ENCODE measurements around the gene MRPL20. TPM values are rescaled to one million over a fixed set of nuclear protein-coding genes. Genes with fewer than 3 reads are reported as not detected.

Gene MRPL20
- total RNA-seq, 1 donor from 2014 or later, result 86.9 TPM

DNA sequence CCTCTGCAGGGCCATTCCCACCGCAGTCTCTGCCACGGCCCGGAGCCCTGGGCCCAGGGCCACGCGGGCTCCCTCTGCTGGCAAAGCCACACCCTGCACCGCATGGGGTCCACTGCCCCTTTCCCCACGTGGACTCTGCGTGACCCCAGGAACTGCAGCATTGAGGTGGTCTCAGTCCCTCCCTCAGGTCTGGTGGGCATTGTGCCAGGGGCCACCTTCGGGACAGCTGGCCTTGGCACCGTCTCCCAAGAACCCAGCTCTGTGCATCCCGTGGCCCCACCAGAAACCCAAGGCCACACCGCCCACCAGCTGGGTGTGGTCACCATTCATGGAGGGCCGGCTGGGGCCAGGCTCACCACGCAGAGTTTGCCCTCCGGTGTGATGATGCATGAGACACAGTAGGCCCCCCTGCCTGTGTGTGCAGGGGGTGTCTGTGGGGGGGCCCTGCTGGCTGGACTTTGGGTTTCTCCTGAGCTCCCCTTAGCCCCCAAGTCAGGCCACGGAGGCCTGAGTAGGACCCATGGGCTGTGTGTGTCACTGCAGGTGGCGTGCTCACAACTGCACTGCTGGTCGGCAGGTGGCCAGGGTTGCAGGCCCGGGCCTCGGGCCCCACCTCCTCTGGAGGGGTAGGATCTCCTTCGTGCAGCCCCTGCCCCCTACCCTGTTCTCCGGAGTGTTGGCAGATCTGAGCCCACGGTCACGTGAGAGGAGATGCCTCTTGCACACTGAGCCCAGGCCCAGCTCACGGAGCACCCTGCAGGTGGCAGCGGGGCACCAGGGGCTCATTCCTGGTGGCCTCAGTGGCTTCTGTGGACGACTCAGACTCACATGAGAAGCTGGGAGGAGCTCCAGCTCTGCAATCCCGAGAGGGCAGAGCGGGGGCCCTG is 34.2 kb upstream of the MRPL20 start:
- H3K27ac Mint-ChIP-seq (ENCODE audit: unreplicated experiment), result no peak overlapping the region
- no peak for DNase-seq (ENCODE audit: extremely low spot score, unreplicated experiment)
- no peak overlapping the region for H3K4me3 Mint-ChIP-seq (ENCODE audit: unreplicated experiment)
- no peaks in the 10 kb centered on the region for H3K36me3 Mint-ChIP-seq (ENCODE audit: unreplicated experiment)
- TF ChIP-seq, protein P1, sequence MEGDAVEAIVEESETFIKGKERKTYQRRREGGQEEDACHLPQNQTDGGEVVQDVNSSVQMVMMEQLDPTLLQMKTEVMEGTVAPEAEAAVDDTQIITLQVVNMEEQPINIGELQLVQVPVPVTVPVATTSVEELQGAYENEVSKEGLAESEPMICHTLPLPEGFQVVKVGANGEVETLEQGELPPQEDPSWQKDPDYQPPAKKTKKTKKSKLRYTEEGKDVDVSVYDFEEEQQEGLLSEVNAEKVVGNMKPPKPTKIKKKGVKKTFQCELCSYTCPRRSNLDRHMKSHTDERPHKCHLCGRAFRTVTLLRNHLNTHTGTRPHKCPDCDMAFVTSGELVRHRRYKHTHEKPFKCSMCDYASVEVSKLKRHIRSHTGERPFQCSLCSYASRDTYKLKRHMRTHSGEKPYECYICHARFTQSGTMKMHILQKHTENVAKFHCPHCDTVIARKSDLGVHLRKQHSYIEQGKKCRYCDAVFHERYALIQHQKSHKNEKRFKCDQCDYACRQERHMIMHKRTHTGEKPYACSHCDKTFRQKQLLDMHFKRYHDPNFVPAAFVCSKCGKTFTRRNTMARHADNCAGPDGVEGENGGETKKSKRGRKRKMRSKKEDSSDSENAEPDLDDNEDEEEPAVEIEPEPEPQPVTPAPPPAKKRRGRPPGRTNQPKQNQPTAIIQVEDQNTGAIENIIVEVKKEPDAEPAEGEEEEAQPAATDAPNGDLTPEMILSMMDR (IDR thresholded peaks at IDR 0.05), result peak; percentile 70
- no peaks in the 10 kb centered on the region for H3K27me3 Mint-ChIP-seq (ENCODE audit: unreplicated experiment)
- peaks cover 9% of the 10 kb centered on the region for H3K4me1 Mint-ChIP-seq (ENCODE audit: unreplicated experiment)
- H3K9me3 Mint-ChIP-seq (ENCODE audit: unreplicated experiment), result no peaks in the 10 kb centered on the region

DNA sequence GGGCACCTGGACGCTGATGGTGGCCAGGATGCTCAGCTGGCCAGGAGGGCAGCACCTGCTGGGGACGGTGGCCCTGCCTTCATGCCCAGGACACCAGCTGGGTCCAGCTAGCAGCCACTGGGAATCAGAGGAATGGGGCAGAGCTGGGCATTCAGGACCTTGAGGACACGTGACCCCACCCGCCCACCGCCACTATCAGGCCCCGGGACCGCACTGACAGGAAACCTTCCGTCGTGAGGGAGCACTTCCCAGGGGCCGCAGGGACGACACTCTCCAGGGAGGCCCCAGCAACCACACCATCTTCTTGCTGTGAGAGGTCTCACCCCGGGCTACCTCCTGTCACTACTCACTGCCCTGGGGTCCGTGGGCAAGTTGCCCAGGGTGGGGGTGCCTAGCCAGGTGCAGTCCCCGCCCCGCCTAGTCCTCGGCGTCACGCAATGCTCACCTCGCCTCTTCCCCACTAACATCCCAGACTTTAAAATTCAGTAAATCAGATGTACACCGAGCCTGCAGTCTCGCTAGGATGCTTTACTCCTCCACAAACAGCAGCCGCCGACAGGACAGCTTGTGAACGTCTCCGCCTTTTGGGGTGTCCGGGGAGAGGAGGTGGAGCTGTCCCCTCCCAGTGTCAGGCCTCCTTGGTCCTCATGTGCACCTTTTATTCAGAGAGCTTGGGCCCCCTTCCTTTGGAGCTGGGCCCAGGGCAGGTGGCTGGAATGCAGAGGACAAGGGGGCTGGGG is 33.3 kb upstream of the MRPL20 start:
- Mint-ChIP-seq H3K27me3 (ENCODE audit: unreplicated experiment) (no peaks in the 10 kb centered on the region), H3K36me3 (ENCODE audit: unreplicated experiment) (no peaks in the 10 kb centered on the region), H3K9me3 (ENCODE audit: unreplicated experiment) (no peaks in the 10 kb centered on the region), H3K27ac (ENCODE audit: unreplicated experiment) (no peak overlapping the region), H3K4me3 (ENCODE audit: unreplicated experiment) (no peak overlapping the region), H3K4me1 (ENCODE audit: unreplicated experiment) (peaks cover 11% of the 10 kb centered on the region)
- TF ChIP-seq, protein P1 (IDR thresholded peaks at IDR 0.05), result no peak
- DNase-seq (ENCODE audit: extremely low spot score, unreplicated experiment), result no peak

DNA sequence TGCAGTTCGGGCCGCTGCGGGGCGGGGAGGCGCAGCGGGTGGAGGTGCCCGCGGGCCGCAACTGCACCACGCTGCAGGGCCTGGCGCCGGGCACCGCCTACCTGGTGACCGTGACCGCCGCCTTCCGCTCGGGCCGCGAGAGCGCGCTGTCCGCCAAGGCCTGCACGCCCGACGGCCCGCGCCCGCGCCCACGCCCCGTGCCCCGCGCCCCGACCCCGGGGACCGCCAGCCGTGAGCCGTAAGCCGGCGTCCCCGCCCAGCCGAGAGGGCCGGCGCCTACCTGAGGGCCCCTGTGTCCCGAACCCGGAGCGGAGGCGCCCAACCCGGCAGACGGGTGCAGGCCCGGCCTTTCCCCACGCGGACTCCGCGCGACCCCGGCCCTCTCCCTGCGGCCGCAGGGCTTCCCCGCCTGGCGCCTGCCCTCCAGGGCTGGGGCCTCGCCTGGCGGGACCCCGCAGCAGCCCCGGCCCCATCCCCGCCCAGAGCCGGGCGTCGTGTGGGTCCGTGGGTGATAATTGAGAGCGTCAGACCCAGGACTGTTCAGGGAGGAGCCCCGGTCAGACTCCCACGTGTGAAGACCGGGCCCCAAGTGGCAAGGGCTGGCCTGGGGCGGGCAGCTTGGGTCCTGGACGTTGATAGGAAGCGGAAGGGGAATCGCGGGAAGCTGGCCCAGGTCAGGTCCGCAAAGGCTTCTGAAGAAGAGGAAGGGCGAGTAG is 32.6 kb upstream of the MRPL20 start:
- TF ChIP-seq, protein P1 (IDR thresholded peaks at IDR 0.05), result no peak
- no peaks in the 10 kb centered on the region for H3K27me3 Mint-ChIP-seq (ENCODE audit: unreplicated experiment)
- H3K4me3 Mint-ChIP-seq (ENCODE audit: unreplicated experiment), result no peak overlapping the region
- no peak for DNase-seq (ENCODE audit: extremely low spot score, unreplicated experiment)
- H3K4me1 Mint-ChIP-seq (ENCODE audit: unreplicated experiment), result peaks cover 15% of the 10 kb centered on the region
- H3K27ac Mint-ChIP-seq (ENCODE audit: unreplicated experiment), result no peak overlapping the region
- no peaks in the 10 kb centered on the region for H3K36me3 Mint-ChIP-seq (ENCODE audit: unreplicated experiment)
- no peaks in the 10 kb centered on the region for H3K9me3 Mint-ChIP-seq (ENCODE audit: unreplicated experiment)

DNA sequence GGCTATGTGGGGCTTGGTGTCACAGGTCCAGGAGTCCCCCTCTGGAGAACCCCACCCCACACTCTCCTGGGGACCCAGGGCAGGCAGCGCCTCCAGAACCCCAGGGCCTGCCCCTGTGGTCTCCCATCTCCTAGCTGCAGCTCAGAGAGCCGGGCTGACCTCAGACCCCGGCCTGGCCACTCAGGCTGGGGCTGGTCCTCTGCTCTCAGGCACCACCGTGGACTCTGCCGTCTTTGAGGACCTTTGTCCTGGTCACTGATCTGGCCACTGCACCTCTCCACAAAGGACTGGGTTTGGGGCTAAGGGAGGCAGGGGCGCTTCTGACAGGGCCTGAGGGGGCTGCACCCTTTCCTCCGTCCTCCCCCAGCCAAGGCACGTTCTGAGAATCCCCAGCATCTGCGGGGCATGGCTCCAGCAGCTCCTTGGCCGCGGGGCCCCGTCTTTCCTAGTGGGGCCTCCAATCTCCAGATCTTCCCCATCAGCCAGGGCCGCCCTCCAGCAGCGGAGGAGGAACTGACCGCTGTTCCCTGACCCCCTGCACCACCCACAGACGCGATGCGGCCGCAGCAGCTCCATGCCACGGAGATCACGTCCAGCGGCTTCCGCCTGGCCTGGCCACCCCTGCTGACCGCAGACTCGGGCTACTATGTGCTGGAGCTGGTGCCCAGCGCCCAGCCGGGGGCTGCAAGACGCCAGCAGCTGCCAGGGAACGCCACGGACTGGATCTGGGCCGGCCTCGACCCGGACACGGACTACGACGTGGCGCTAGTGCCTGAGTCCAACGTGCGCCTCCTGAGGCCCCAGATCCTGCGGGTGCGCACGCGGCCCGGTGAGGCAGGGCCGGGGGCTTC is 31.7 kb upstream of the MRPL20 start:
- DNase-seq (ENCODE audit: extremely low spot score, unreplicated experiment), result no peak
- no peaks in the 10 kb centered on the region for H3K27me3 Mint-ChIP-seq (ENCODE audit: unreplicated experiment)
- no peaks in the 10 kb centered on the region for H3K36me3 Mint-ChIP-seq (ENCODE audit: unreplicated experiment)

More for the DNA sequence above, 31.7 kb upstream of the MRPL20 start:
- no peaks in the 10 kb centered on the region for H3K9me3 Mint-ChIP-seq (ENCODE audit: unreplicated experiment)
- no peak overlapping the region for H3K27ac Mint-ChIP-seq (ENCODE audit: unreplicated experiment)
- TF ChIP-seq, protein P1 (IDR thresholded peaks at IDR 0.05), result no peak
- H3K4me1 Mint-ChIP-seq (ENCODE audit: unreplicated experiment), result peaks cover 18% of the 10 kb centered on the region
- no peak overlapping the region for H3K4me3 Mint-ChIP-seq (ENCODE audit: unreplicated experiment)
